Skeletal muscle cell (primary cell): ENCODE measurements around the gene EAF2.

Experiments used
- DNase-seq: peaks from one replicate; pipeline ENCODE4 v3.0.0-alpha.2; 2010; ENCODE audit warnings: low read depth
- H3K4me3 ChIP-seq: 2 replicates; pipeline ENCODE4 v1.5.1; 2011; ENCODE audit warnings: low read depth, mild to moderate bottlenecking, control low read depth, low read length, moderate library complexity

Gene EAF2

DNA sequence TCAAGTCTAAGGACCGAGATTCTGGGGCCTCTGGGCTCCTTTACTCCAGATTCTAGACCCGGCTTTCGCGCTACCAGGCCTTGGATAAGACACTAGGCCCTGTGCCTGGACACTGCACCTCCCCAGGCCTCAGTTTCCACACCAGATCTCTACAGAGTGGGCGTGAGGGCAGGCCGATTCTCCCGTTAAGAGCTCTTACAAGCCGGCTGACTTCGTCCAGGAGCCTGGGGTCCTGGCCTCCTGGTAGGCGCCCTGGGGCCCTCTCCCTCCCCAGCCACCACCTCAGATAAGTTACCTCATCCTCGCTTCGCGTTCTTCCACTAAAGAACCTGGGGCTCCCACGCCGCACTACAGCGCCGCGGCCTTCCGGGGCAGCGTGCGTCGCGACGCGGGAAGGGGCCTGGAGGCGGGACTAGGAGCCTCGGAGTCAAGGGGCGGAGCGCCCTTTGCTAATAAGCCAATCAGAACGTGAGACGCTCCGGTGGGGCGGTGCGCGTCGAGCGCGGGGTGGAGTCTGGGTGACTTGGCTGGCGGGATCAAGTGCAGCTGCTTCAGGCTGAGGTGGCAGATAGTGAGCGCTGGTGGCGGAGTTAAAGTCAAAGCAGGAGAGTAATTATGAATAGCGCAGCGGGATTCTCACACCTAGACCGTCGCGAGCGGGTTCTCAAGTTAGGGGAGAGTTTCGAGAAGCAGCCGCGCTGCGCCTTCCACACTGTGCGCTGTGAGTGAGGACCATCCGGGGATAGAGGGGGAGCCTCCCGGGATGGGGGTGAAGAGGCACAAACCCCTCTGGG lies at the start of gene EAF2, which contains the start of gene IQCB1:
Gene EAF2, plus strand, starts transcription at position 539 of the 794 bp plus-strand sequence. Its CDS starts 77 bp downstream, at position 616.
Gene IQCB1, minus strand, starts transcription at position 390 of the 794 bp plus-strand sequence. CDS start 6,100 bp downstream, outside the sequence.
- peak within 1 kb of the TSS; percentile 76 for H3K4me3 ChIP-seq
- peak; percentile 80 for DNase-seq

DNA sequence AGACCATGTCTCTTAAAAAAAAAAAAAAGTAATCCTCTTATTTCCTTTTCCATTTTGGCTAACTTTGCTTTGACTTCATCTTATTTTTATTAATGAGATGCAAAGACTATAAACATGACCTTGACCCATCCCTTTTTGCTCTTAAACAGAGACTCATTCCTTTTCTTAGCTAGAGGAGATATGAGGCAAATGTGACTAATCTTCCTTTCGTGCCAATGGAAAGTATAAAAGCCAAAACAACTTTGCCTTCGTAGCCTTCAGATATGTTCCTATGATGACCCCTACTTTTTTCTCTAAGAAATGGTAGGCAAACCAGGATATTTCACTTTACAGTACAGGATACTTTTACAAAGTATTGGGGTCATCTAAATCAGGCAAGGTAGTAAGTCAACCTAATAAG lies 48.5 kb upstream of the EAF2 start:
- DNase-seq: no peak
- no peak overlapping the region for H3K4me3 ChIP-seq

DNA sequence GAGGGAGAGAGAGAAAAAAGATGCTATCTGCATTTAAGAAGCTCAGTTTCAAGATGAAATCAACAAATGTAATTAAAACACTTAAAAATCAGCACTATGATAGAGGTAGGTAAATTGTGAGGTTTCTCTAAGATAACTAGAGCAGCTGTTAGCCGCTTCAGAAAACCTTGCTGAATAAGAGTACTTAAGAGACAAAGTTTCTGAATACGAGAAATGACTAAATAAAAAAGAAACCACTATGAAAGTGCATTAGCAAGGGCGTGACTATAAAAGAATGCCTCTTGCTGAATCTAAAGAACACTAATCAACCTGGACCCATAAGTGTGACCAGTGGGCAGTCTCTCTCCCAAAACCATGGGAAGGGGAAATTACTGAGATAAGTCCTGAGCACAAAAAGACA lies 41.9 kb upstream of the EAF2 start:
- no peak overlapping the region for H3K4me3 ChIP-seq
- no peak for DNase-seq

- DNase-seq: no peak
- H3K4me3 ChIP-seq: no peak overlapping the region
Measured at GRCh38 chr3:121794264-121794983, 40.6 kb upstream of the EAF2 start.

DNA sequence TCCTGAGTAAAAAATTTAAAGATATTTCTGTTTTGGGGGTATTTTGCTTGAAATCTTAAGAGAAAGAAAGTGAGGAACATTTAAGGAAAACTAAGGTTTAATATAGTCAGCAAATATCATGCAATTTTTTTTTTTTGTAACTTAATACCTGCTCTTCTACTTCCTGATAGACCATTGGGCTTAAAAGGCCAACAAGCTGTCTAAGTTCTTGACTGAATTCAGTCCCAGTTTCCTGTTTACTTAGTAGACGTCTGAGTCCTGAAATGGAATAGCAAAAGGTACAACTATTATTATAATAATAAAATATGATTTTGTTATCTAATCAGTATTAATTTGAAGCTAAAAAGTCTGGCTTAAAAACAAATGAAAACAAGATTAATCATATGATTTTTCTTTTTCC lies 38.0 kb upstream of the EAF2 start:
- no peak for DNase-seq
- H3K4me3 ChIP-seq: no peak overlapping the region

DNA sequence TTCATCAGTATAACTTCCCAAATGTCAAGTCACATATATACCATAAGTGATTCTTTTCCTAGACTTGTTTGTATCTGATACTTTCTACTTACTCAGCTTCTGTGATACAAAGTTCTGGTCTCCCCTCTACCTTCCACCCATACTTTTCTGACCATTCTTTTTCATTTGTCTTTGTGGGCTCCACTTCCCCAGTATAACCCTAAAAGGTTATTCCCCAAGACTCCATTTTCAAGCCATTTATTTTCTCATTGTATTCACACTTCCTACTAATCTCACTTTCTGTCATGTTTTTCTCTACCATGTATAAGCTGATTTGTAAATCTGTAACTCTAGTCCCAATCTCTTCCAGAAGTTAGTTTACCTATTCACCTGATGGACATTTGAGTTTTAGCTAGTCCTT lies 34.1 kb upstream of the EAF2 start:
- no peak overlapping the region for H3K4me3 ChIP-seq
- no peak for DNase-seq

GRCh38 chr3:121803771-121804320 lies 31.2 kb upstream of the EAF2 start:
- DNase-seq: no peak
- no peak overlapping the region for H3K4me3 ChIP-seq

DNA sequence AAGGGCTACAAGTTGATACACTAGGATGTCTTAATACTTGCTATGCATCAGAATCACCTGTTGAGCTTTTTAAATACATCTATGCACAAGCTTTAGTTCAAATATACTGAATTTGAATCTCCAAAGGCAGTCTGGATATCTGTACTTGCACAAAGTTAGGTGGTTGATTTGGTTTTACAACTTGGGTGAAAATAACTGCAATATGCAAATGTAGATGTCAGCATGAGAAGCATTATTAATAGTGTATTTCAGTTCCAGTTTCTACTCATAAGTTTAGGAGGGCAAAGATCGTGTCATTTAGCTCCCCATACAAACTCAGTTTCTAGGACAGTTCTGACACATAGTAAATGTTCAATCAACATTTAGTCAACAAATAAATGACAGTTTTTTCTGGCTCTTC lies 25.8 kb upstream of the EAF2 start:
- no peak overlapping the region for H3K4me3 ChIP-seq
- no peak for DNase-seq

DNA sequence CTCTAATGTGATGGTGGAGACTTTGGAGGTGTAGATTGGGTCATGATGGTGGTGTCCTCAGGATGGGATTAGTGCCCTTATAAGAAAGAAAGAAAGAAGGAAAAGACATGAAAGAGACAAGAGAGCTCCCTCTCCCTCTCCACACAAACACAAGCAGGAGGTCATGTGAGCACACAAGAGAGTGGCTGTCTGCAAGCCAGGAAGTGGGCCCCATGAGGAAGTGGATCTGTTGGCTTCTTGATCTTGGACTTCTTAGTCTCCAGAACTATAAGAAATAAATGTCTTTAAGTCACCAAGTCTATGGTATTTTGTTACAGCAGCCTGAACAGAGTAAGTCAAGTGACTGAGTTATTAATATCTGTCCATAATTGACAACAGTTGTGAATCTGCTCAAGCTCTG lies 17.3 kb upstream of the EAF2 start:
- no peak for DNase-seq
- no peak overlapping the region for H3K4me3 ChIP-seq

DNA sequence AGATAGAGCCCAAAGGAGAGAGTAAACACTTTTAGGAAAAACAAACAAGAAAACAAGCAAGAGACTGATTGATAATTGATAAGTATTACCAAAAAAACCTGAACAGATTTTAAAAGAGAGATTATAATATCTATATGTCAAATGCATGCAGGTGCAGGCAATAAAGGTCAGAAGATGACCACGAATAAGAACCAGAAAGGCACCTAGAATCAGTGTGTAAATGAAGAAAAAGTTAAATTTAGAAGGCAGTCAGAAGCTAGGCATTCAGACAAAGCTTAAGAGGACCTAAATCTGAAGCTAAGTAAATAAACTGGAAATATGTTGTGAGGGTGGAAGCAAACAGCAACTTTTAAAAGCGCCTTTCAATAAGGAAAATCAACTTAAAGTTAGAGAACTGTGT lies 16.4 kb upstream of the EAF2 start:
- no peak overlapping the region for H3K4me3 ChIP-seq
- DNase-seq: no peak

DNA sequence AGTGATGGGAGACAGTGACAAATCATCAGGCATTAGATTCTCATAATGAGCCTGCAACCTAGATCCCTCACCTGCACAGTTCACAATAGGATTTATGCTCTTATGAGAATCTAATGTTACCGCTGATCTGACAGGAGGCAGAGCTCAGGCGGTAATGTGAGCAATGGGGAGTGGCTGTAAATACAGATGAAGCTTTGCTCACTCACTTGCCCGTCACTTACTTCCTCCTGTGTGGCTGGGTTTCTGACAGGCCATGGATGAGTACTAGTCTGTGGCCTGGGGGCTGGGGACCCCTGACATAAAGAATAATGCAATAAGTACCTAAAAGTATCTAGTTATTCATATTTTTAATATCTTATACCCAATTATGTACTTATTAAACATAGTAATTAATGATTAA lies 15.8 kb upstream of the EAF2 start:
- H3K4me3 ChIP-seq: no peak overlapping the region
- no peak for DNase-seq

DNA sequence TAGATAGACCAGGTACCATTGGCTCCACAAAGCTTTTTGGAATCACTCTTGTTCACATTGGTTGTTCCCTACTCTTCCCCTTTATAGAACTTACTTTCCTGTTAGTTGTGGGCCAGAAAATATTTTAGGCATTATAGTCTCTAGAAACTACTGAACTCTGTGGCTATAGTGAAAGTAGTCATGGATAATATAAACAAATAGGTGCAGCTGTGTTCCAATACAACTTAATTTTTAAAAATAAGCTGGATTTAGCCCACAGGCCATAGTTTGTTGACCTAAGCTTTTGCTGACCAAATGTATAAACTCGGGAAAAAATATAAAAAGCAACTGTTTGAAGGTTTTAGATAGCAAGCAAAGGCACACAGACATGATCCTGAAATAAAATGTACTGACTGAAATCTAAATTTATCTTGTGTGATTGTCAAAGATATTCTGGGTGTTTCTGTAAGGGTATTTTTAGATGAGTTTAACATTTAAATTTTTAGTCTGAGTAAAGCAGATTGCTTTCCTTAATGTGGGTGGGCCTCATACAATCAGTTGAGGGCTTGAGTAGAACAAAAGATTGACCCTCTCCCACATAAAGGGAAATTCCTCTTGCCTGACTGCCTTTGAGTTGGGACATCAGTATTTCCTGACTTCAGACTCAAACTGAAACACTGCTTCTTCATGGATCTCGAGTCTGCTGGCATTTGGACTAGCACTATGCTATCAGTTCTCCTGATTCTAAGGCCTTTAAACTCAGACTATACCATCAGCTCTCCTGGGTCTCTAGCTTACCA lies 13.4 kb upstream of the EAF2 start:
- DNase-seq: no peak

GRCh38 chr3:121822973-121823372 lies 12.0 kb upstream of the EAF2 start:
- no peak for DNase-seq
- H3K4me3 ChIP-seq: no peak overlapping the region

More for the DNA sequence above, 13.4 kb upstream of the EAF2 start:
- H3K4me3 ChIP-seq: no peak overlapping the region

GRCh38 chr3:121834157-121834670 lies 795 bp upstream of the EAF2 start:
- no peak for DNase-seq
- H3K4me3 ChIP-seq: peak overlapping the region; percentile 76

GRCh38 chr3:121835465-121835801 lies 424 bp downstream of the EAF2 start:
- peak overlapping the region; percentile 76 for H3K4me3 ChIP-seq
- DNase-seq: no peak

- DNase-seq: no peak
- no peak overlapping the region for H3K4me3 ChIP-seq
Measured at GRCh38 chr3:121836064-121836463, 1.1 kb downstream of the EAF2 start.

GRCh38 chr3:121836481-121836880 lies 1.5 kb downstream of the EAF2 start:
- DNase-seq: no peak
- H3K4me3 ChIP-seq: no peak overlapping the region

DNA sequence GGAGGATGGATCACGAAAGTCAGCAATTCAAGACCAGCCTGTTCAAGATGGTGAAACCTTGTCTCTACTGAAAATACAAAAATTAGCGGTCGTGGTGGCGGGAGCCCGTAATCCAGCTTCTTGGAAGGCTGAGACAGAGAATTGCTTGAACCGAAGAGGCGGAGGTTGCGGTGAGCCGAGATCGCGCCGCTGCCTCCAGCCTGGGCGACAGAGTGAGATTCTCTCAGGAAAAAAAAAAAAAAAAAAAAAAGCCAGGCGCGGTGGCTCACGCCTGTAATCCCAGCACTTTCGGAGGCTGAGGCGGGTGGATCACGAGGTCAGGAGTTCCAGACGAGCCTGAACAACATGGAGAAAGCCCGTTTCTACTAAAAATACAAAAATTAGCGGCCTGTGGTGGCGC lies 5.0 kb downstream of the EAF2 start:
- DNase-seq: no peak
- H3K4me3 ChIP-seq: no peak overlapping the region

DNA sequence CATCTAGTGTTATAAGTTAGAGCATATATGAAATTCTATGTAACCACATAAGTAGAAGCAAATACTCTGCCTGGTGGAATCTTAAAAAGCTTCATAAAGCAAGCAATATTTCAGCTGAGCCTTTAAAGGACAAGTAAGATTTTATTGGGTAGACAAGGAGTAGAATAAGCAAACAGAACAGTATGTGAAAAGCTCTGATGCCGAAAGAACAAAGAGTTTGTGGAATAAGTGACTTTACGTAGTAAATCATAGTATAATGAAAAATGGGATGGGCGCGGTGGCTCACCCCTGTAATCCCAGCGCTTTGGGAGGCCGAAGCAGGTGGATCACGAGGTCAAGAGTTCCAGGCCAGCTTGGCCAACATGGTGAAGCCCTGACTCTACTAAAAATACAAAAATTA lies 9.9 kb downstream of the EAF2 start:
- DNase-seq: no peak
- H3K4me3 ChIP-seq: no peak overlapping the region

GRCh38 chr3:121852256-121852655 lies 17.2 kb downstream of the EAF2 start:
- H3K4me3 ChIP-seq: no peak overlapping the region
- no peak for DNase-seq
